ENCODE results near the gene LRRC7. TPM values are rescaled to one million over a fixed set of nuclear protein-coding genes. Genes with fewer than 3 reads are reported as not detected.
A peak's percentile ranks its signal among the peaks of the same experiment; 100 is the strongest.

Gene LRRC7
- total and polyA plus RNA-seq, 2 experiments from 2014 or later, result 1.2 TPM; not detected in 1

DNA sequence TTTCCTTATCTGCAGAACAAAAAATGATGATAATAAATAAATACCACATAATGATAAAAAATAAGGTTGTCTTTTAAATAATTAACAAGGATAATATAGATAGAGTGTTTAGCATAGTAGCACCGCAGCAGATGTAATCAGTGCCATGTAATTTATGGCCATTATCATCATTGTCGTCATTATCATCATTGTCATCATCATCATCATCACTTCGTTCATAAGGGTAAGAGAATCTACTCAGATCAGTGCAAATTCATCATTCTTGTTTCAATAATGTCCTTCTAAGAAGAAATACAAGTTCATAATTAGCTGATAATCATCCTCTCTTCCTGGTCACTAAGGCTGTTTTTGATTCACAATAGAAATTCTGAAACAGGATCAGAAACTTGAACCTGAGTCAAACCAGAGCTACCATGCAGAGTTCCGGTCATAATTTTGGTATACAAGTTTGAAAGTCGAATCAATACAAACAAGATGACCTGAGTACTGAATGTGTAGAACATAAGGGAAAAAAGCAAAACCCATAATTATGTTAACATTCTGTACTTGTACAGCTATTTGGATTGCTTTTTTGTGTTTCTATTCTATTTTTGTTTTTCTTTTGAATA is 465.6 kb downstream of the LRRC7 start:
- Histone ChIP-seq H3K27ac (ENCODE audit: low read depth) (no peak overlapping the region), H3K4me2 (no peak overlapping the region), H3K4me3 (no peak overlapping the region), H3K36me3 (ENCODE audit: insufficient read depth) (no peaks in the 10 kb centered on the region), H3F3A (replicated peaks; ENCODE audit: low read depth) (no peaks in the 10 kb centered on the region), H3K27me3 (ENCODE audit: insufficient read depth) (no peaks in the 10 kb centered on the region), H4K20me1 (replicated peaks; ENCODE audit: insufficient read depth) (no peaks in the 10 kb centered on the region), H2AFZ (no peak overlapping the region), H3K9me2 (ENCODE audit: insufficient read depth) (no peaks in the 10 kb centered on the region), H3K79me2 (replicated peaks; ENCODE audit: insufficient read depth) (no peaks in the 10 kb centered on the region), H3K4me1 (ENCODE audit: insufficient read depth) (peaks cover 18% of the 10 kb centered on the region)
- Mint-ChIP-seq H3K27ac (no peak overlapping the region), H3K9me3 (no peaks in the 10 kb centered on the region), H3K36me3 (ENCODE audit: low read depth) (no peaks in the 10 kb centered on the region), H3K4me1 (peaks cover 23% of the 10 kb centered on the region; the same call in 2 of the 3 replicates), H3K4me3 (no peak overlapping the region), H3K27me3 (ENCODE audit: insufficient read depth, low read depth, poor library complexity) (no peaks in the 10 kb centered on the region)
- DNase-seq (ENCODE audit: low spot score) (no peak), ATAC-seq (no peak)
- TF ChIP-seq, protein P1, sequence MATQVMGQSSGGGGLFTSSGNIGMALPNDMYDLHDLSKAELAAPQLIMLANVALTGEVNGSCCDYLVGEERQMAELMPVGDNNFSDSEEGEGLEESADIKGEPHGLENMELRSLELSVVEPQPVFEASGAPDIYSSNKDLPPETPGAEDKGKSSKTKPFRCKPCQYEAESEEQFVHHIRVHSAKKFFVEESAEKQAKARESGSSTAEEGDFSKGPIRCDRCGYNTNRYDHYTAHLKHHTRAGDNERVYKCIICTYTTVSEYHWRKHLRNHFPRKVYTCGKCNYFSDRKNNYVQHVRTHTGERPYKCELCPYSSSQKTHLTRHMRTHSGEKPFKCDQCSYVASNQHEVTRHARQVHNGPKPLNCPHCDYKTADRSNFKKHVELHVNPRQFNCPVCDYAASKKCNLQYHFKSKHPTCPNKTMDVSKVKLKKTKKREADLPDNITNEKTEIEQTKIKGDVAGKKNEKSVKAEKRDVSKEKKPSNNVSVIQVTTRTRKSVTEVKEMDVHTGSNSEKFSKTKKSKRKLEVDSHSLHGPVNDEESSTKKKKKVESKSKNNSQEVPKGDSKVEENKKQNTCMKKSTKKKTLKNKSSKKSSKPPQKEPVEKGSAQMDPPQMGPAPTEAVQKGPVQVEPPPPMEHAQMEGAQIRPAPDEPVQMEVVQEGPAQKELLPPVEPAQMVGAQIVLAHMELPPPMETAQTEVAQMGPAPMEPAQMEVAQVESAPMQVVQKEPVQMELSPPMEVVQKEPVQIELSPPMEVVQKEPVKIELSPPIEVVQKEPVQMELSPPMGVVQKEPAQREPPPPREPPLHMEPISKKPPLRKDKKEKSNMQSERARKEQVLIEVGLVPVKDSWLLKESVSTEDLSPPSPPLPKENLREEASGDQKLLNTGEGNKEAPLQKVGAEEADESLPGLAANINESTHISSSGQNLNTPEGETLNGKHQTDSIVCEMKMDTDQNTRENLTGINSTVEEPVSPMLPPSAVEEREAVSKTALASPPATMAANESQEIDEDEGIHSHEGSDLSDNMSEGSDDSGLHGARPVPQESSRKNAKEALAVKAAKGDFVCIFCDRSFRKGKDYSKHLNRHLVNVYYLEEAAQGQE (IDR thresholded peaks at IDR 0.05; ENCODE audit: unreplicated experiment), result no peak
- TF ChIP-seq NANOG (IDR thresholded peaks at IDR 0.05; ENCODE audit: borderline replicate concordance), result no peak
- no peak for TF ChIP-seq STAT1 (IDR thresholded peaks at IDR 0.05; ENCODE audit: unreplicated experiment)
- TF ChIP-seq, protein P2, sequence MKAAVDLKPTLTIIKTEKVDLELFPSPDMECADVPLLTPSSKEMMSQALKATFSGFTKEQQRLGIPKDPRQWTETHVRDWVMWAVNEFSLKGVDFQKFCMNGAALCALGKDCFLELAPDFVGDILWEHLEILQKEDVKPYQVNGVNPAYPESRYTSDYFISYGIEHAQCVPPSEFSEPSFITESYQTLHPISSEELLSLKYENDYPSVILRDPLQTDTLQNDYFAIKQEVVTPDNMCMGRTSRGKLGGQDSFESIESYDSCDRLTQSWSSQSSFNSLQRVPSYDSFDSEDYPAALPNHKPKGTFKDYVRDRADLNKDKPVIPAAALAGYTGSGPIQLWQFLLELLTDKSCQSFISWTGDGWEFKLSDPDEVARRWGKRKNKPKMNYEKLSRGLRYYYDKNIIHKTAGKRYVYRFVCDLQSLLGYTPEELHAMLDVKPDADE (IDR thresholded peaks at IDR 0.05), result no peak
- no peak for TF ChIP-seq JUNB (IDR thresholded peaks at IDR 0.05; ENCODE audit: unreplicated experiment)
- TF ChIP-seq ZNF331 (CRISPR knock-in tag; IDR thresholded peaks at IDR 0.05; ENCODE audit: low read depth), result no peak

DNA sequence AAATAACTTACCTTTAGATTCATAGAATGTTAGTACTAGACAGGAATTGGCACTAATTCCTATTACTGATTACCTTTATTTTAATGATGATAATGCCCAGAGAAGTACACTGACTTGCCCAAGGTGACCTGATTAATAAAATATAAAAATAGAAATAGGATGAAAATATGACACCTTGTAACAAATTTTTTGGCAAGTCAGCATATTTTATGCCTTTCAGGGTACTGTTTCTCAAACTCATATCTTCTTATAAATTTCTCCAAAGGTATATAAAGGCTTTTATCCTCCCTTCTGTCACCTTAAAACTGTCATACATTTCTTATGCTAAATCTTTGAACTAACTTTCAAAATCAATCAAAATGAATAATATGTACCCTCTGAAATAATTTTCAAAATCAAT is 466.2 kb downstream of the LRRC7 start:
- 0 out of 3 replicates have a peak overlapping the region, but pooled peaks have one; percentile 20 for H3K4me3 Mint-ChIP-seq
- no peaks in the 10 kb centered on the region for H3K9me3 Mint-ChIP-seq
- peak overlapping the region; percentile 70 for H3K27ac Mint-ChIP-seq
- no peaks in the 10 kb centered on the region for H3K27me3 Mint-ChIP-seq (ENCODE audit: insufficient read depth, low read depth, poor library complexity)
- H3K36me3 Mint-ChIP-seq (ENCODE audit: low read depth), result no peaks in the 10 kb centered on the region
- Histone ChIP-seq H3K27me3 (ENCODE audit: insufficient read depth) (no peaks in the 10 kb centered on the region), H3K9me2 (ENCODE audit: insufficient read depth) (no peaks in the 10 kb centered on the region), H3K4me3 (no peak overlapping the region), H3F3A (replicated peaks; ENCODE audit: low read depth) (no peaks in the 10 kb centered on the region), H3K36me3 (ENCODE audit: insufficient read depth) (no peaks in the 10 kb centered on the region), H3K27ac (ENCODE audit: low read depth) (no peak overlapping the region), H3K4me2 (peak overlapping the region; percentile 22), H2AFZ (no peak overlapping the region), H4K20me1 (replicated peaks; ENCODE audit: insufficient read depth) (no peaks in the 10 kb centered on the region), H3K79me2 (replicated peaks; ENCODE audit: insufficient read depth) (no peaks in the 10 kb centered on the region), H3K4me1 (ENCODE audit: insufficient read depth) (peaks cover 18% of the 10 kb centered on the region)
- DNase-seq (ENCODE audit: low spot score), result no peak
- H3K4me1 Mint-ChIP-seq, result peaks cover 23% of the 10 kb centered on the region; the same call in 2 of the 3 replicates
- ATAC-seq, result no peak
- TF ChIP-seq EZH2 (IDR thresholded peaks at IDR 0.05; ENCODE audit: low read depth, unreplicated experiment), result no peak
- TF ChIP-seq, protein P3, sequence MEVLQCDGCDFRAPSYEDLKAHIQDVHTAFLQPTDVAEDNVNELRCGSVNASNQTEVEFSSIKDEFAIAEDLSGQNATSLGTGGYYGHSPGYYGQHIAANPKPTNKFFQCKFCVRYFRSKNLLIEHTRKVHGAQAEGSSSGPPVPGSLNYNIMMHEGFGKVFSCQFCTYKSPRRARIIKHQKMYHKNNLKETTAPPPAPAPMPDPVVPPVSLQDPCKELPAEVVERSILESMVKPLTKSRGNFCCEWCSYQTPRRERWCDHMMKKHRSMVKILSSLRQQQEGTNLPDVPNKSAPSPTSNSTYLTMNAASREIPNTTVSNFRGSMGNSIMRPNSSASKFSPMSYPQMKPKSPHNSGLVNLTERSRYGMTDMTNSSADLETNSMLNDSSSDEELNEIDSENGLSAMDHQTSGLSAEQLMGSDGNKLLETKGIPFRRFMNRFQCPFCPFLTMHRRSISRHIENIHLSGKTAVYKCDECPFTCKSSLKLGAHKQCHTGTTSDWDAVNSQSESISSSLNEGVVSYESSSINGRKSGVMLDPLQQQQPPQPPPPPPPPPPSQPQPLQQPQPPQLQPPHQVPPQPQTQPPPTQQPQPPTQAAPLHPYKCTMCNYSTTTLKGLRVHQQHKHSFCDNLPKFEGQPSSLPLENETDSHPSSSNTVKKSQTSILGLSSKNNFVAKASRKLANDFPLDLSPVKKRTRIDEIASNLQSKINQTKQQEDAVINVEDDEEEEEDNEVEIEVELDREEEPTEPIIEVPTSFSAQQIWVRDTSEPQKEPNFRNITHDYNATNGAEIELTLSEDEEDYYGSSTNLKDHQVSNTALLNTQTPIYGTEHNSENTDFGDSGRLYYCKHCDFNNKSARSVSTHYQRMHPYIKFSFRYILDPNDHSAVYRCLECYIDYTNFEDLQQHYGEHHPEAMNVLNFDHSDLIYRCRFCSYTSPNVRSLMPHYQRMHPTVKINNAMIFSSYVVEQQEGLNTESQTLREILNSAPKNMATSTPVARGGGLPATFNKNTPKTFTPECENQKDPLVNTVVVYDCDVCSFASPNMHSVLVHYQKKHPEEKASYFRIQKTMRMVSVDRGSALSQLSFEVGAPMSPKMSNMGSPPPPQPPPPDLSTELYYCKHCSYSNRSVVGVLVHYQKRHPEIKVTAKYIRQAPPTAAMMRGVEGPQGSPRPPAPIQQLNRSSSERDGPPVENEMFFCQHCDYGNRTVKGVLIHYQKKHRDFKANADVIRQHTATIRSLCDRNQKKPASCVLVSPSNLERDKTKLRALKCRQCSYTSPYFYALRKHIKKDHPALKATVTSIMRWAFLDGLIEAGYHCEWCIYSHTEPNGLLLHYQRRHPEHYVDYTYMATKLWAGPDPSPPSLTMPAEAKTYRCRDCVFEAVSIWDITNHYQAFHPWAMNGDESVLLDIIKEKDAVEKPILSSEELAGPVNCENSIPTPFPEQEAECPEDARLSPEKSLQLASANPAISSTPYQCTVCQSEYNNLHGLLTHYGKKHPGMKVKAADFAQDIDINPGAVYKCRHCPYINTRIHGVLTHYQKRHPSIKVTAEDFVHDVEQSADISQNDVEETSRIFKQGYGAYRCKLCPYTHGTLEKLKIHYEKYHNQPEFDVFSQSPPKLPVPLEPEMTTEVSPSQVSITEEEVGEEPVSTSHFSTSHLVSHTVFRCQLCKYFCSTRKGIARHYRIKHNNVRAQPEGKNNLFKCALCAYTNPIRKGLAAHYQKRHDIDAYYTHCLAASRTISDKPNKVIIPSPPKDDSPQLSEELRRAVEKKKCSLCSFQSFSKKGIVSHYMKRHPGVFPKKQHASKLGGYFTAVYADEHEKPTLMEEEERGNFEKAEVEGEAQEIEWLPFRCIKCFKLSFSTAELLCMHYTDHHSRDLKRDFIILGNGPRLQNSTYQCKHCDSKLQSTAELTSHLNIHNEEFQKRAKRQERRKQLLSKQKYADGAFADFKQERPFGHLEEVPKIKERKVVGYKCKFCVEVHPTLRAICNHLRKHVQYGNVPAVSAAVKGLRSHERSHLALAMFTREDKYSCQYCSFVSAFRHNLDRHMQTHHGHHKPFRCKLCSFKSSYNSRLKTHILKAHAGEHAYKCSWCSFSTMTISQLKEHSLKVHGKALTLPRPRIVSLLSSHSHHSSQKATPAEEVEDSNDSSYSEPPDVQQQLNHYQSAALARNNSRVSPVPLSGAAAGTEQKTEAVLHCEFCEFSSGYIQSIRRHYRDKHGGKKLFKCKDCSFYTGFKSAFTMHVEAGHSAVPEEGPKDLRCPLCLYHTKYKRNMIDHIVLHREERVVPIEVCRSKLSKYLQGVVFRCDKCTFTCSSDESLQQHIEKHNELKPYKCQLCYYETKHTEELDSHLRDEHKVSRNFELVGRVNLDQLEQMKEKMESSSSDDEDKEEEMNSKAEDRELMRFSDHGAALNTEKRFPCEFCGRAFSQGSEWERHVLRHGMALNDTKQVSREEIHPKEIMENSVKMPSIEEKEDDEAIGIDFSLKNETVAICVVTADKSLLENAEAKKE (CRISPR knock-in tag; IDR thresholded peaks at IDR 0.05), result no peak
- TF ChIP-seq, protein P4, sequence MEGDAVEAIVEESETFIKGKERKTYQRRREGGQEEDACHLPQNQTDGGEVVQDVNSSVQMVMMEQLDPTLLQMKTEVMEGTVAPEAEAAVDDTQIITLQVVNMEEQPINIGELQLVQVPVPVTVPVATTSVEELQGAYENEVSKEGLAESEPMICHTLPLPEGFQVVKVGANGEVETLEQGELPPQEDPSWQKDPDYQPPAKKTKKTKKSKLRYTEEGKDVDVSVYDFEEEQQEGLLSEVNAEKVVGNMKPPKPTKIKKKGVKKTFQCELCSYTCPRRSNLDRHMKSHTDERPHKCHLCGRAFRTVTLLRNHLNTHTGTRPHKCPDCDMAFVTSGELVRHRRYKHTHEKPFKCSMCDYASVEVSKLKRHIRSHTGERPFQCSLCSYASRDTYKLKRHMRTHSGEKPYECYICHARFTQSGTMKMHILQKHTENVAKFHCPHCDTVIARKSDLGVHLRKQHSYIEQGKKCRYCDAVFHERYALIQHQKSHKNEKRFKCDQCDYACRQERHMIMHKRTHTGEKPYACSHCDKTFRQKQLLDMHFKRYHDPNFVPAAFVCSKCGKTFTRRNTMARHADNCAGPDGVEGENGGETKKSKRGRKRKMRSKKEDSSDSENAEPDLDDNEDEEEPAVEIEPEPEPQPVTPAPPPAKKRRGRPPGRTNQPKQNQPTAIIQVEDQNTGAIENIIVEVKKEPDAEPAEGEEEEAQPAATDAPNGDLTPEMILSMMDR (conservative IDR thresholded peaks at IDR 0.05; ENCODE audit: low read depth in 2 of 2), result no peak
